Kidney epithelial cell (primary cell): Measurements from ENCODE around the gene DNAH11. TPM values are rescaled to one million over a fixed set of nuclear protein-coding genes. Genes with fewer than 3 reads are reported as not detected.

Experiments used
- DNase-seq: peaks from one replicate; pipeline ENCODE4 v3.0.0-alpha.2; 2010; ENCODE audit warnings: low read depth
- H3K27me3 ChIP-seq: 2 replicates; pipeline ENCODE4 v1.6.0; 2011; ENCODE audit warnings: low read length; ENCODE audit not compliant: control insufficient read depth, insufficient read depth
- H3K36me3 ChIP-seq: 2 replicates; pipeline ENCODE4 v1.5.1; 2011; ENCODE audit warnings: low read length; ENCODE audit not compliant: control insufficient read depth, insufficient read depth
- H3K4me3 ChIP-seq: 2 replicates; pipeline ENCODE4 v1.5.1; 2011; ENCODE audit warnings: low read depth, mild to moderate bottlenecking, control low read depth, low read length
- CTCF ChIP-seq: IDR thresholded peaks from 2 replicates; pipeline ENCODE4 v1.5.1; 2011; ENCODE audit warnings: mild to moderate bottlenecking, moderate library complexity, low read length, control low read depth, inconsistent platforms; ENCODE audit not compliant: insufficient read depth, poor library complexity, severe bottlenecking
- total RNA-seq: library from RNA; depleted of rRNA; stranded (reverse); fragments of >200 nt; gene quantifications from 2 replicates; pipeline ENCODE4 v1.2.3, GENCODE V29; 2015

DNAH11 gene
- total RNA-seq, 1 donor from 2014 or later = not detected

GRCh38 chr7:21587139-21587784 lies 44.4 kb downstream of the DNAH11 start:
- H3K27me3 ChIP-seq = no peaks in the 10 kb centered on the region
- no peak for DNase-seq
- no peak for TF ChIP-seq CTCF
- no peaks in the 10 kb centered on the region for H3K36me3 ChIP-seq
- no peak overlapping the region for H3K4me3 ChIP-seq

- Histone ChIP-seq H3K4me3 (no peak overlapping the region), H3K36me3 (no peaks in the 10 kb centered on the region), H3K27me3 (no peaks in the 10 kb centered on the region)
- no peak for DNase-seq
- TF ChIP-seq CTCF = no peak
Observed at GRCh38 chr7:21596801-21597200, 54.0 kb downstream of the DNAH11 start.

- Histone ChIP-seq H3K36me3 (no peaks in the 10 kb centered on the region), H3K27me3 (no peaks in the 10 kb centered on the region), H3K4me3 (no peak overlapping the region)
- DNase-seq = no peak
- no peak for TF ChIP-seq CTCF
Observed at GRCh38 chr7:21603462-21603861, 60.6 kb downstream of the DNAH11 start.

- H3K27me3 ChIP-seq = no peaks in the 10 kb centered on the region
- no peak overlapping the region for H3K4me3 ChIP-seq
- DNase-seq = no peak
- no peak for TF ChIP-seq CTCF
- H3K36me3 ChIP-seq = no peaks in the 10 kb centered on the region
Observed at GRCh38 chr7:21603972-21604749, 61.3 kb downstream of the DNAH11 start.

- Histone ChIP-seq H3K36me3 (no peaks in the 10 kb centered on the region), H3K4me3 (no peak overlapping the region), H3K27me3 (no peaks in the 10 kb centered on the region)
- no peak for DNase-seq
- no peak for TF ChIP-seq CTCF
Observed at GRCh38 chr7:21605008-21605585, 62.3 kb downstream of the DNAH11 start.
